AG04449 (cell line): ENCODE measurements around the gene OSBPL9.

ENCODE experiments used
- CTCF ChIA-PET: fragments of 350-600 bp; formaldehyde crosslinking; extraction: SDS; loops from one replicate; lab custom pipeline; 2021; ENCODE audit warnings: antibody characterized with exemption; lab: Yijun Ruan, JAX
- POLR2A ChIA-PET: fragments of 400-600, 350-600 bp; formaldehyde crosslinking; extraction: SDS; loops from one replicate; lab custom pipeline; 2020; ENCODE audit warnings: antibody characterized with exemption, inconsistent platforms; lab: Yijun Ruan, JAX
- DNase-seq: peaks from one replicate; pipeline ENCODE4 v3.0.0-alpha.2; 2010; ENCODE audit warnings: low read depth, low spot score
- H3K4me3 ChIP-seq: 2 replicates; pipeline ENCODE4 v1.5.1; 2011; ENCODE audit warnings: low read depth, mild to moderate bottlenecking, control low read depth, low read length
- TF ChIP-seq, protein P1 (sequence below): IDR thresholded peaks from one replicate; pipeline ENCODE4 v1.5.1; 2011; ENCODE audit warnings: mild to moderate bottlenecking, moderate library complexity, low read length, control low read depth, inconsistent platforms; ENCODE audit not compliant: insufficient read depth; ENCODE audit errors: missing control alignments

Gene OSBPL9

GRCh38 chr1:51649593-51650091 is 32.8 kb downstream of the OSBPL9 start:
- TF ChIP-seq, protein P1, sequence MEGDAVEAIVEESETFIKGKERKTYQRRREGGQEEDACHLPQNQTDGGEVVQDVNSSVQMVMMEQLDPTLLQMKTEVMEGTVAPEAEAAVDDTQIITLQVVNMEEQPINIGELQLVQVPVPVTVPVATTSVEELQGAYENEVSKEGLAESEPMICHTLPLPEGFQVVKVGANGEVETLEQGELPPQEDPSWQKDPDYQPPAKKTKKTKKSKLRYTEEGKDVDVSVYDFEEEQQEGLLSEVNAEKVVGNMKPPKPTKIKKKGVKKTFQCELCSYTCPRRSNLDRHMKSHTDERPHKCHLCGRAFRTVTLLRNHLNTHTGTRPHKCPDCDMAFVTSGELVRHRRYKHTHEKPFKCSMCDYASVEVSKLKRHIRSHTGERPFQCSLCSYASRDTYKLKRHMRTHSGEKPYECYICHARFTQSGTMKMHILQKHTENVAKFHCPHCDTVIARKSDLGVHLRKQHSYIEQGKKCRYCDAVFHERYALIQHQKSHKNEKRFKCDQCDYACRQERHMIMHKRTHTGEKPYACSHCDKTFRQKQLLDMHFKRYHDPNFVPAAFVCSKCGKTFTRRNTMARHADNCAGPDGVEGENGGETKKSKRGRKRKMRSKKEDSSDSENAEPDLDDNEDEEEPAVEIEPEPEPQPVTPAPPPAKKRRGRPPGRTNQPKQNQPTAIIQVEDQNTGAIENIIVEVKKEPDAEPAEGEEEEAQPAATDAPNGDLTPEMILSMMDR: no peak
- ChIA-PET POLR2A (no interaction called here), CTCF (interaction anchor here (2.3 kb wide), 1 partner anchor 119 kb away, joined by 11 read pairs; no protein-coding TSS in a partner anchor)
- no peak for DNase-seq
- H3K4me3 ChIP-seq: no peak overlapping the region

DNA sequence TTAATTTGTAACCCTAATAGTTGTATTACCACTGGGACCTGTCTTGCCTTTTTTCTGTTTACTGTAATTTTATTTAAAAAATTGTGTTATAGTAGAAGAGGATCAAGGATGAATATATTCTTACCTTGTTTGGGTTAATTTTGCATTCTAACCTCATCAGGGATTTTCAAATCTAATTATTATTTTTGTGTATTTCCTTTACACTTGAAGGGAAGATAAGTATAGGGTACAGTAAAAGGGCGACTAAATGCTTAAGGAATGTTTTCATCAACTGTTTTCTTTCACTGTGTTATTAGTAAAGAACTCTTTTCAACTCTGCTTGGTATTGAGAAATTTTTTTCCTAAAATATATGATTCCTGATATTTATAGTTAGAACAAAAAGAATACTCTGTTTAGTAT is 33.3 kb downstream of the OSBPL9 start:
- no peak for DNase-seq
- POLR2A ChIA-PET: no interaction called here
- no peak overlapping the region for H3K4me3 ChIP-seq
- CTCF ChIA-PET: no interaction called here
- TF ChIP-seq, protein P1: no peak

DNA sequence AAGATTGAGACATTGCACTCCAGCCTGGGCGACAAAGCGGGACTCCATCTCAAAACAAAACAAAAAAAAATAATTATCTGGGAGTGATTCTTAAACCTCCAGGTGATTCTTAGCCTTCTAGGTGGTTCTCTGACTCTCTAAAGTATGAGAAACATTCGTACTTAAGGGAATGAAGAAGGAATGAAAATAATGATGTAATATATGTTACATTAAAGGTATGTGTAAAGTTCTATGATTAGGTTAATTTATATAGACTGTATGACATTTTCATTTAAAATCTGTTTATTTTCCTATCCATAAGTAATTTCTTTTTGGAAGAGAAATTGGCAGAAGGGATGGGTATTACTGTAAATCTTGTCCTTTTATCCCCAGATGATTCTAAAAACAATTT is 34.7 kb downstream of the OSBPL9 start:
- TF ChIP-seq, protein P1: no peak
- POLR2A ChIA-PET: no interaction called here
- no peak overlapping the region for H3K4me3 ChIP-seq
- CTCF ChIA-PET: interaction anchor here (0.9 to 1.7 kb wide), 2 partner anchors 18 to 24 kb away, joined by 3 to 4 read pairs; no protein-coding TSS in a partner anchor
- DNase-seq: no peak

DNA sequence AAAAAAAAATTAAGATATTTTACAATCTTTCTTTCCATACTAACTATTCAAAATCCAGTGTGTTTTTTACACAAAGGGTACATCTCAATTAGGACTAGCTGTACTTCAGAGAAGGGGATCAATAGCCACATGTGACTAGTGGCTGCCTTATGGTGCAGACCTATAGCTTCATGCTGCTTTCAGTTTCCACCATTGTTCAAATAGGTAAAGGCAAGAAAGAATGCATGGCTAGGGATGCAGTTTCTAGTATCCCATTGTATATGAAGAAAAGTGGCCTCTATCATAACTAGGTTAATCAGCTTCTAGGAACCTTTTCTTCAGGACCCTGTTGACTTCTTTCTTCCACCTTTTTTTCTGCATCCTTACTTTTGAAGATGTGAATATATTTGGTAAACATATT is 35.7 kb downstream of the OSBPL9 start:
- ChIA-PET CTCF (interaction anchor here (0.9 to 1.8 kb wide), 3 partner anchors 17 to 116 kb away, joined by 3 to 6 read pairs (median 4); no protein-coding TSS in a partner anchor), POLR2A (no interaction called here)
- TF ChIP-seq, protein P1: no peak
- H3K4me3 ChIP-seq: no peak overlapping the region
- no peak for DNase-seq

DNA sequence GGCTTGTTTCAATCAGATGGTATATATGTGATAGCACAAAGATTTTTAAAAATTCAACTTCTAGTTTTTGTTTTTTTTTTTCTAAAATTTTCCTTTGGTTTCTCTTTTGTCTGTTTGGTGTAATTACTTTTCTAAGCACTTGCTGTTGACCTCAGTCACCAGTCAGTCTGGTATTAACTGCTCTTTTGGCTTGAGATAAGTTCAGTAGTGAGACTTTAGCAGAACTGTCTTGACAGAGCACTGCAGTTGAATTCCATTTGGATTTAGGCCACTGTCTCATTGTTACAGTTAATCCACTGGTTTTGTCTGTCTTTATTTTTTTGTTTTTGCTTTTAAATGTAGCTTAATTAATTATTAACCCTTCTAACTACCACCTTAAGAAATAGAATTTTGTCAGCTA is 36.2 kb downstream of the OSBPL9 start:
- POLR2A ChIA-PET: no interaction called here
- H3K4me3 ChIP-seq: no peak overlapping the region
- CTCF ChIA-PET: interaction anchor here (1.8 kb wide), 1 partner anchor 116 kb away, joined by 6 read pairs; no protein-coding TSS in a partner anchor
- TF ChIP-seq, protein P1: no peak
- no peak for DNase-seq

GRCh38 chr1:51654000-51654399 is 37.1 kb downstream of the OSBPL9 start:
- no peak overlapping the region for H3K4me3 ChIP-seq
- ChIA-PET CTCF (interaction anchor here (1.8 kb wide), 1 partner anchor 115 kb away, joined by 6 read pairs; no protein-coding TSS in a partner anchor), POLR2A (interaction anchor here (0.6 kb wide), 1 partner anchor 21 kb away, joined by 3 read pairs; no protein-coding TSS in a partner anchor)
- no peak for DNase-seq
- TF ChIP-seq, protein P1: no peak
